HFFc6 (cell line): ENCODE results near the gene FLRT1. TPM values are rescaled to one million over a fixed set of nuclear protein-coding genes. Genes with fewer than 3 reads are reported as not detected.

ENCODE experiments used
- DNase-seq: peaks from one replicate; pipeline ENCODE4 v3.0.0-alpha.2; 2018
- H3K27ac Mint-ChIP-seq: 2 replicates; pipeline ENCODE4 v1.8.0; 2020; ENCODE audit warnings: mild to moderate bottlenecking, mixed read lengths
- H3K27me3 Mint-ChIP-seq: 2 replicates; pipeline ENCODE4 v1.8.0; 2021; ENCODE audit warnings: mild to moderate bottlenecking, moderate library complexity, mixed read lengths; ENCODE audit not compliant: insufficient read depth
- H3K36me3 Mint-ChIP-seq: 2 replicates; pipeline ENCODE4 v1.8.0; 2021; ENCODE audit warnings: low read depth, mixed read lengths
- H3K4me1 Mint-ChIP-seq: 2 replicates; pipeline ENCODE4 v1.8.0; 2020; ENCODE audit warnings: low read depth, mixed read lengths
- H3K4me3 Mint-ChIP-seq: 2 replicates; pipeline ENCODE4 v1.8.0; 2020; ENCODE audit warnings: mild to moderate bottlenecking, moderate library complexity, mixed read lengths
- H3K9me3 Mint-ChIP-seq: 2 replicates; pipeline ENCODE4 v1.8.0; 2020; ENCODE audit warnings: mild to moderate bottlenecking, mixed read lengths
- total RNA-seq, 6 experiments: library from RNA; stranded (reverse); fragmentation: NEBNext Ultra II Directional; extraction: Animal tissue kit (Norgen Biotek cat#: 25700); gene quantifications; 2 replicates in 1 of 6; 3 replicates in 5 of 6; pipeline ENCODE4 v1.2.3, GENCODE V29; 2021
- TF ChIP-seq, protein P1 (sequence below): fragments of 200-600 bp; sonication (generic); IDR thresholded peaks from 2 replicates; pipeline ENCODE4 v1.5.0; 2021; ENCODE audit warnings: antibody characterized with exemption, mild to moderate bottlenecking

FLRT1 gene
- total RNA-seq, 6 experiments from 2014 or later, result 0.07 to 0.38 (median 0.30) TPM; not detected in 1

DNA sequence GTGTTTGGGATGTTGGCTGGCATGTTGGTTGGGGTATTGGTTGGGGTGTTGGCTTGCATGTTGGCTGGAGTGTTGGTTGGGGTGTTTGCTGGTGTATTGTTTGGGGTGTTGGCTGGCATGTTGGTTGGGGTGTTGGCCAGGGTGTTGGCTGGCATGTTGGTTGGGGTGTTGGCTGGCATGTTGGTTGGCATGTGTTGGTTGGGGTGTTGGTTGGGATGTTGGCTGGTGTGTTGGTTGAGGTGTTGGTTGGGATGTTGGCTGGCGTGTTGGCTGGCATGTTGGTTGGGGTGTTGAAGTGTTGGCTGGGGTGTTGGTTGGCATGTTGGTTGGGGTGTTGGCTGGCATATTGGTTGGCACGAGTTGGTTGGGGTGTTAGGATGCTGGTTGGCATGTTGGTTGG lies 24.9 kb upstream of the FLRT1 start:
- Mint-ChIP-seq H3K4me3 (no peak overlapping the region), H3K27ac (no peak overlapping the region), H3K27me3 (peaks cover 7% of the 10 kb centered on the region), H3K9me3 (no peaks in the 10 kb centered on the region), H3K4me1 (peaks cover 23% of the 10 kb centered on the region), H3K36me3 (no peaks in the 10 kb centered on the region)
- TF ChIP-seq, protein P1, sequence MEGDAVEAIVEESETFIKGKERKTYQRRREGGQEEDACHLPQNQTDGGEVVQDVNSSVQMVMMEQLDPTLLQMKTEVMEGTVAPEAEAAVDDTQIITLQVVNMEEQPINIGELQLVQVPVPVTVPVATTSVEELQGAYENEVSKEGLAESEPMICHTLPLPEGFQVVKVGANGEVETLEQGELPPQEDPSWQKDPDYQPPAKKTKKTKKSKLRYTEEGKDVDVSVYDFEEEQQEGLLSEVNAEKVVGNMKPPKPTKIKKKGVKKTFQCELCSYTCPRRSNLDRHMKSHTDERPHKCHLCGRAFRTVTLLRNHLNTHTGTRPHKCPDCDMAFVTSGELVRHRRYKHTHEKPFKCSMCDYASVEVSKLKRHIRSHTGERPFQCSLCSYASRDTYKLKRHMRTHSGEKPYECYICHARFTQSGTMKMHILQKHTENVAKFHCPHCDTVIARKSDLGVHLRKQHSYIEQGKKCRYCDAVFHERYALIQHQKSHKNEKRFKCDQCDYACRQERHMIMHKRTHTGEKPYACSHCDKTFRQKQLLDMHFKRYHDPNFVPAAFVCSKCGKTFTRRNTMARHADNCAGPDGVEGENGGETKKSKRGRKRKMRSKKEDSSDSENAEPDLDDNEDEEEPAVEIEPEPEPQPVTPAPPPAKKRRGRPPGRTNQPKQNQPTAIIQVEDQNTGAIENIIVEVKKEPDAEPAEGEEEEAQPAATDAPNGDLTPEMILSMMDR, result no peak
- no peak for DNase-seq

DNA sequence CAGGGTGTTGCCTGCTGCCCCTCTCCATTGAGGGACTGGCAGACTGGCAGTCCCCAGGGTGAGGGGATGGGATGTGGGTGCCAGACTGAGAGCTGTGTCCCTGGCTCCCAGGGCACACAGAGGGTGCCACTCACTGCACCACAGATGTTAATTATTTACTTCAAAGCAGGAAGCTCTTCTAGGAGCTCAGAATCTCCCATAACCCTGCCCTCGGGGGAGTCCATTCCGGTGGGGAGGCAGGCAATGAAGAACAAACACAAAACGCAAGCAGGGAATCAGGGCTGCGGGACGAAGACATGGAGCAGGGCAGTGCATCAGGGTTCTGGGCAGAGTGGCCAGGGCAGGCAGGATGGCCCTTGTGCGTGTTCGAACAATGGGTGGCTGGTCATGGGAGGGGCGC lies 24.4 kb upstream of the FLRT1 start:
- Mint-ChIP-seq H3K9me3 (no peaks in the 10 kb centered on the region), H3K27me3 (peaks cover 7% of the 10 kb centered on the region)
- TF ChIP-seq, protein P1, result no peak

DNA sequence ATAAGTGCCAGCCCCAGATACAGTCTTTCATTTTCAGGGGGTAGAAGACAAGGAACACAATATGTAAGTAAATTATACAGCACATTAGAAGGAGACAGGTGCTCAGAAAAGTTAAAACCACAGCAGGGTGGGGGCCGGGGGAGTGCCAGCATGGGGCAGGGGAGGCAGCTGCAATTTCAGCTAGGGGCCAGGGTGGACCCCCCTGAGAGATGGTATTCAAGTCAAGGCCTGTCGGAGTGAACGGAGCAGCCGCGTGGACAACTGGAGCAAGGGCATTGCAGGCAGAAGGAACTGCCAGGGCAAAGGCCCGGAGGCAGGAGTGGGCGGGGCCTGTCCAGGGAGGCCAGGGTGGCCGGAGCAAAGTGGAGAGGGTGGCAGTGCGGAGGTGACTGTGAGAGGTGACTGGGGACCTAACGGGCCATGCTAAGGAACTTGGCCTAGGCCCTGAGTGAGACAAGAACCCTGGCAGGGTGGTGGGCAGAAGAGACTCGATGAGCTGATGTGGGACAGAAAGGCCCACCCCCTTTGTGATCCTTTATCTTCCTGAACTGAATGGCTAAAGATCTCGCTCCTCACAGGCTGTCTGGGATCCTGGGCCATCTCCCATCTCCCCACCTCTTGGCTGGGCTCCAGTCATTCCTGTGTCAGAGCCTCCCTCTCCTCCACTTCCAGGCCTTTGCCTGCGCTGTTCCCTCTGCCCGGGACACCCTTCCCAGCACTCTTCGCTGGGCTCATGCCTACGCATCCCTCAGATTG lies 22.4 kb upstream of the FLRT1 start:
- DNase-seq, result no peak
- no peaks in the 10 kb centered on the region for H3K4me1 Mint-ChIP-seq
- H3K9me3 Mint-ChIP-seq, result no peaks in the 10 kb centered on the region
- no peak overlapping the region for H3K27ac Mint-ChIP-seq
- H3K27me3 Mint-ChIP-seq, result peaks cover 5% of the 10 kb centered on the region; the same call in 1 of the 2 replicates
- H3K4me3 Mint-ChIP-seq, result no peak overlapping the region
- TF ChIP-seq, protein P1, result no peak
- H3K36me3 Mint-ChIP-seq, result no peaks in the 10 kb centered on the region

More for the DNA sequence above, 24.4 kb upstream of the FLRT1 start:
- Mint-ChIP-seq H3K4me3 (no peak overlapping the region), H3K36me3 (no peaks in the 10 kb centered on the region), H3K4me1 (peaks cover 19% of the 10 kb centered on the region), H3K27ac (no peak overlapping the region)
- no peak for DNase-seq

DNA sequence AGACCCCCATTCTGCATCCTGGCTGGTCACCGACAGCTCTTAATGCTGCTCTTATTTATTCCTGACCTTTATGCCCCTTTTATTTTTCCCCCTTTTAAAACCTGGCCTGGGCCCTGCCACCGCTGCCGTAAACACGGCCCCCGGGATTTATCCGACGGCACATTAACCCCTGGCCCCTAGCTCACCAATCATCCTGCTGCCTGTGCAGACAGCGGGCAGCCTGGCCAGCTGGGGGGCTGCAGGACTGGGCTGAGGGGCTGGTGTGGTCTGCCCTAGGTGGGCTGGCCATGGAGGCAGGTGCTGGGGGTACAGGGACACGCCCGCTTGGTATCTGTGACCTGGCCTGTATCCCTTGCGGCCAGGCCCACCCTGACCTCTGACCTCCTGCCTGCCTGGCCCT lies 21.4 kb upstream of the FLRT1 start:
- Mint-ChIP-seq H3K36me3 (no peaks in the 10 kb centered on the region), H3K27me3 (peaks cover 5% of the 10 kb centered on the region; the same call in 1 of the 2 replicates), H3K9me3 (no peaks in the 10 kb centered on the region), H3K4me3 (no peak overlapping the region), H3K27ac (no peak overlapping the region), H3K4me1 (no peaks in the 10 kb centered on the region)
- DNase-seq, result no peak
- TF ChIP-seq, protein P1, result no peak

DNA sequence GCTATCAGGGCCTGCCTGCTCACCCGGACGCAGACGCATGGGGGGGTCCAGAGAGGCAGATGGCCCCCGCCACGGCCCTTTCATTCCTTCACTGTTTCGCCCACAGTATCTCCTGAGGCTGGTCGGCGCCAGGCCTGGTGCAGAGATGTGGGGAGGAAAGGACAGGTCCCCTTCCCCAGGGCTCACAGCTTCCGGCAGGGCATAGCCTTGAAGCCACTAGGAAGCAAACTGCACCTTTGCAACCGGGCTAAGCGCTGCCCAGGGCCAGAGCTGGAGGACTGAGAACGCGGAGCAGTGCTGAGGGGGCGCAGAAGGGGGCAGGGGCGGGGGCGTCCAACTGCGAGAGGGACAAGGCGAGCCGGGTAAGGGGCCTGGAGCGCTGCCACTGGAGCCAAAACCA lies 20.2 kb upstream of the FLRT1 start:
- no peak overlapping the region for H3K4me3 Mint-ChIP-seq
- peaks cover 10% of the 10 kb centered on the region for H3K27me3 Mint-ChIP-seq
- no peak overlapping the region for H3K27ac Mint-ChIP-seq
- no peaks in the 10 kb centered on the region for H3K36me3 Mint-ChIP-seq
- TF ChIP-seq, protein P1, result no peak
- no peak for DNase-seq
- H3K9me3 Mint-ChIP-seq, result no peaks in the 10 kb centered on the region
- no peaks in the 10 kb centered on the region for H3K4me1 Mint-ChIP-seq
